ENCODE results near the gene ASH1L.
"Not testable (repeated sequence)": the region's sequence is repeated elsewhere in the genome, so short reads cannot be mapped to it uniquely, and the experiment has no call there.

ASH1L gene, protein sequence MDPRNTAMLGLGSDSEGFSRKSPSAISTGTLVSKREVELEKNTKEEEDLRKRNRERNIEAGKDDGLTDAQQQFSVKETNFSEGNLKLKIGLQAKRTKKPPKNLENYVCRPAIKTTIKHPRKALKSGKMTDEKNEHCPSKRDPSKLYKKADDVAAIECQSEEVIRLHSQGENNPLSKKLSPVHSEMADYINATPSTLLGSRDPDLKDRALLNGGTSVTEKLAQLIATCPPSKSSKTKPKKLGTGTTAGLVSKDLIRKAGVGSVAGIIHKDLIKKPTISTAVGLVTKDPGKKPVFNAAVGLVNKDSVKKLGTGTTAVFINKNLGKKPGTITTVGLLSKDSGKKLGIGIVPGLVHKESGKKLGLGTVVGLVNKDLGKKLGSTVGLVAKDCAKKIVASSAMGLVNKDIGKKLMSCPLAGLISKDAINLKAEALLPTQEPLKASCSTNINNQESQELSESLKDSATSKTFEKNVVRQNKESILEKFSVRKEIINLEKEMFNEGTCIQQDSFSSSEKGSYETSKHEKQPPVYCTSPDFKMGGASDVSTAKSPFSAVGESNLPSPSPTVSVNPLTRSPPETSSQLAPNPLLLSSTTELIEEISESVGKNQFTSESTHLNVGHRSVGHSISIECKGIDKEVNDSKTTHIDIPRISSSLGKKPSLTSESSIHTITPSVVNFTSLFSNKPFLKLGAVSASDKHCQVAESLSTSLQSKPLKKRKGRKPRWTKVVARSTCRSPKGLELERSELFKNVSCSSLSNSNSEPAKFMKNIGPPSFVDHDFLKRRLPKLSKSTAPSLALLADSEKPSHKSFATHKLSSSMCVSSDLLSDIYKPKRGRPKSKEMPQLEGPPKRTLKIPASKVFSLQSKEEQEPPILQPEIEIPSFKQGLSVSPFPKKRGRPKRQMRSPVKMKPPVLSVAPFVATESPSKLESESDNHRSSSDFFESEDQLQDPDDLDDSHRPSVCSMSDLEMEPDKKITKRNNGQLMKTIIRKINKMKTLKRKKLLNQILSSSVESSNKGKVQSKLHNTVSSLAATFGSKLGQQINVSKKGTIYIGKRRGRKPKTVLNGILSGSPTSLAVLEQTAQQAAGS (N-terminal part only)

DNA sequence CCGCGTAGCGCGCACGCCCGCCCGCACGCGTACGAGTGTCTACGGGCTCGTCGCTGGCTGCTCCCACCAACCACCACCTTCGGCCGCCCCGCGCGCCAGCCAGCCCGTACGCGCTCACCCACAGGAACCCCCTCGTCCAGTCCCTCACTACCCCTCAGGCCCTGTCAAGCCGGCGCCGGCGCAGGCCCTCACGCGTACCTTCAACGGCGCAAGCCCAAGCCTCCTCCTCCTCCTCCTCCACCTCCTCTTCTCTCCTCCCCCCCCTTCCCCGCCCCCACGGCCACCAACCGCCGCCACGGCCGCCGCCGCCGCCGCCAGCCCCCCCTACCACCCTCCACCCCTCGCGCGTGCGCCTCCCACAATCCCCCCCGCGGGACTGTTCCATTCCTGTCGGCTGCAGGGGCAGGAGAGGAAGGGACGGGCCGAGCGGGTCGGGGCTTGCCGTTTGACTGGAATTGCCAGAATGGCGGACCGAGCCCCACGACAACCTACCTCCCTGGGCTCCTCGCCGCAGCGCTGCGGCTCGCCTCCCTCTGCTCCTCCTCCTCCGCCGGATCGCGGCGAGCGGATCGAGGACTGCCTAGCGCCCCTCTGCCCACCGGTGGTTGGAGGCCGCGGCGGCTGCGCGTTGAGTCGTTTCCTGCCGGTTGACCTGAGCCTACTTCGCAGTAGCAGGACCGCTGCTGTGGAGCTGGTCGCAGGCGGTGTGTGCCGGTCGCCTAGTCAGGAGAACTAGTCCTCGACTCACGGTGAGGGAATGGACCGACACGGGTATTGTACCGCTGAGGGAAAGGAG lies at the start of gene ASH1L:
Gene ASH1L, minus strand, starts transcription at position 223 of the 796 bp plus-strand sequence. CDS start 41,284 bp downstream, outside the sequence.
- TF ChIP-seq BHLHE40 (IDR thresholded peaks at IDR 0.05; ENCODE audit: borderline replicate concordance) (peak; percentile 94), ELF4 (IDR thresholded peaks at IDR 0.05) (peak; percentile 95), SUZ12 (IDR thresholded peaks at IDR 0.05) (no peak), NFRKB (IDR thresholded peaks at IDR 0.05) (peak; percentile 82), SP1 (IDR thresholded peaks at IDR 0.05) (no peak), TARDBP (IDR thresholded peaks at IDR 0.05) (peak; percentile 50; the same call in 1 of the 2 replicates), ARNT (IDR thresholded peaks at IDR 0.05) (peak; percentile 48; the same call in 1 of the 2 replicates), FOXK2 (IDR thresholded peaks at IDR 0.05) (no peak), L3MBTL2 (conservative IDR thresholded peaks at IDR 0.05) (peak; percentile 44; the same call in 1 of the 2 replicates), ZNF384 (IDR thresholded peaks at IDR 0.05) (no peak), LEF1 (IDR thresholded peaks at IDR 0.05; ENCODE audit: borderline replicate concordance) (no peak; the same call in 1 of the 2 replicates), FOXA1 (IDR thresholded peaks at IDR 0.05) (no peak), FOXM1 (IDR thresholded peaks at IDR 0.05; ENCODE audit: borderline replicate concordance) (peak; percentile 85), CTBP1 (IDR thresholded peaks at IDR 0.05; ENCODE audit: borderline replicate concordance) (no peak; the same call in 1 of the 2 replicates), HDGF (IDR thresholded peaks at IDR 0.05; ENCODE audit: borderline replicate concordance) (no peak)
- TF ChIP-seq, protein P1, sequence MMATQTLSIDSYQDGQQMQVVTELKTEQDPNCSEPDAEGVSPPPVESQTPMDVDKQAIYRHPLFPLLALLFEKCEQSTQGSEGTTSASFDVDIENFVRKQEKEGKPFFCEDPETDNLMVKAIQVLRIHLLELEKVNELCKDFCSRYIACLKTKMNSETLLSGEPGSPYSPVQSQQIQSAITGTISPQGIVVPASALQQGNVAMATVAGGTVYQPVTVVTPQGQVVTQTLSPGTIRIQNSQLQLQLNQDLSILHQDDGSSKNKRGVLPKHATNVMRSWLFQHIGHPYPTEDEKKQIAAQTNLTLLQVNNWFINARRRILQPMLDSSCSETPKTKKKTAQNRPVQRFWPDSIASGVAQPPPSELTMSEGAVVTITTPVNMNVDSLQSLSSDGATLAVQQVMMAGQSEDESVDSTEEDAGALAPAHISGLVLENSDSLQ (IDR thresholded peaks at IDR 0.05), result no peak
- CTCF ChIA-PET, result interaction anchor here (0.6 kb wide), 1 partner anchor 400 kb away, joined by 5 read pairs; no protein-coding TSS in a partner anchor
- DNase-seq (ENCODE audit: extremely low spot score), result peak; percentile 91
- POLR2A ChIA-PET, result interaction anchor here (0.9 to 1.8 kb wide), 6 partner anchors 11 to 290 kb away, joined by 3 to 6 read pairs (median 4); no protein-coding TSS in a partner anchor

DNA sequence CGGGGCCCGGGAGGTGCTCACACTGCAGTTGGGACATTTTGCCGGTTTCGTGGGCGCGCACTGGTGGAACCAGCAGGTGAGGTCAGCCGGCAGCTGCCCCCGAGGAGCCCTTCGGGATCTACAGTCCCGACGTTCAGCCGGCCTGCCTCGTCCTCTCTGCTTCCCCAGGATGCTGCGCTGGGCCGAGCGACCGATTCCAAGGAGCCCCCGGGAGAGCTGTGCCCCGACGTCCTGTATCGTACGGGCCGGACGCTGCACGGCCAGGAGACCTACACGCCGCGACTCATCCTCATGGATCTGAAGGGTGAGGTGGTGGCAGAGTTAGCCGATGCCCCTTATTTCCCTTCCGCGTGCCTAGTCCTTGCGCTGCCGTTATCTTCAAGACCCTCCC lies 47.6 kb upstream of the ASH1L start:
- POLR2A ChIA-PET, result interaction anchor here (1.0 kb wide), 3 partner anchors 9 to 359 kb away, joined by 3 to 4 read pairs (median 4); no protein-coding TSS in a partner anchor
- DNase-seq (ENCODE audit: extremely low spot score); CTCF ChIA-PET: not testable (repeated sequence)

DNA sequence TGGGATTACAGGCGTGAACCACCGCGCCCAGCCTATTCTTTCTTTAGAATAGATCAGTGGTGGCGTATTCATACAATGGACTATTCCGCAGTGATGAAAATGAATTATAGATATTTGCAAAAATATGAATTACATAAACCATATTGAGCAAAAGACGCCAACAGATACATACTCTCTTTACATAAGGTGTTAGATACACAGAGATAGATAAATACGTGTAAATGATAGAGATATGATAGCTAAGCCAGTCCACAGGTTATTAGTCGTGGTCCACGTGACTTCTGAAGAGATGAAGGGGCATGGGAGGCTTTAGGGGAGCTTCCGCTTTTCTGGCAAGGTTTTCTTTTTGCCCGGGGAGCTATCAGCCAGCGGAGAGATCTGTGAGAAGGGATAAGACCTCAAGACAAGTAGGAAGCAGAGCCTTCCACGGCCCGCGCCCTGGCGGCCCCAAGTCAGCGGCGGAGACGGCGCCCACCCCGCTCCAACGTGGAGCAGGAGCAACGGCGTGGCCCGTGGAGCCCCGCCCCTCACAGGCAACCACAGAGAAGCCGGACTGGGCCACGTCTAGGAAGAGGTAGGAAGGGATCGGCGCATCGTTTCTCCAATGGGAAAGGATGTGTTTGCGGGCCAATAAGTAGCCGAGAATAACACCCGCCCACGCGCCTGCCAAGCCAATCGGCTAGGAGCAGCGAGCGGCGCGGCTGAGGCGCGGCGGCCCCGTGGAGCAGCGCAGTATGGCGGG lies 47.1 kb upstream of the ASH1L start, which contains the start of gene MSTO1:
Gene MSTO1, plus strand, starts transcription at position 704 of the 742 bp plus-strand sequence. Its CDS starts 31 bp downstream, at position 735.
- DNase-seq (ENCODE audit: extremely low spot score), result peak; percentile 93
- TF ChIP-seq TARDBP (IDR thresholded peaks at IDR 0.05), result no peak
- no peak for TF ChIP-seq CTBP1 (IDR thresholded peaks at IDR 0.05; ENCODE audit: borderline replicate concordance)
- peak; percentile 85 for TF ChIP-seq L3MBTL2 (conservative IDR thresholded peaks at IDR 0.05)
- peak; percentile 27; the same call in 1 of the 2 replicates for TF ChIP-seq ZNF384 (IDR thresholded peaks at IDR 0.05)
- no peak for TF ChIP-seq ELF4 (IDR thresholded peaks at IDR 0.05)
- TF ChIP-seq NFRKB (IDR thresholded peaks at IDR 0.05), result no peak
- TF ChIP-seq, protein P1 (IDR thresholded peaks at IDR 0.05), result peak; percentile 93
- ChIA-PET POLR2A (interaction anchor here (0.7 to 1.5 kb wide), 9 partner anchors 9 to 435 kb away, joined by 3 to 12 read pairs (median 3); partner anchors contain the start of gene CLK2), CTCF (interaction anchor here (0.6 kb wide), 1 partner anchor 71 kb away, joined by 4 read pairs; no protein-coding TSS in a partner anchor)

DNA sequence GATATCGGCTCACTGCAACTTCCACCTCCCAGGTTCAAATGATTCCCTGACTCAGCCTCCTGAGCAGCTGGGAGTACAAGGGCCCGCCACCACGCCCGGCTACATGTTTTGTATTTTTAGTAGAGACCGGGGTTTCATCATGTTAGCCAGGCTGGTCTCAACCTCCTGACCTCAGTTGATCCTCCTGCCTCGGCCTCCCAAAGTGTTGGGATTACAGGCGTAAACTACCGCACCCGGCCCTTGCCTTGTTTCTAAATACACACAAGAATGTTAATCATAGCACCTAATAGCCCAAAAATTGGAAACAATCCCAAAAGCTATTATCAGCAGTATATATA lies 46.3 kb upstream of the ASH1L start:
- TF ChIP-seq L3MBTL2 (conservative IDR thresholded peaks at IDR 0.05), result no peak
- no peak for TF ChIP-seq ZNF384 (IDR thresholded peaks at IDR 0.05)
- CTCF ChIA-PET, result interaction anchor here (0.6 kb wide), 1 partner anchor 35 kb away, joined by 3 read pairs; no protein-coding TSS in a partner anchor
- POLR2A ChIA-PET, result interaction anchor here (1.4 to 1.5 kb wide), 2 partner anchors 10 to 136 kb away, joined by 4 to 12 read pairs; no protein-coding TSS in a partner anchor
- no peak for DNase-seq (ENCODE audit: extremely low spot score)

DNA sequence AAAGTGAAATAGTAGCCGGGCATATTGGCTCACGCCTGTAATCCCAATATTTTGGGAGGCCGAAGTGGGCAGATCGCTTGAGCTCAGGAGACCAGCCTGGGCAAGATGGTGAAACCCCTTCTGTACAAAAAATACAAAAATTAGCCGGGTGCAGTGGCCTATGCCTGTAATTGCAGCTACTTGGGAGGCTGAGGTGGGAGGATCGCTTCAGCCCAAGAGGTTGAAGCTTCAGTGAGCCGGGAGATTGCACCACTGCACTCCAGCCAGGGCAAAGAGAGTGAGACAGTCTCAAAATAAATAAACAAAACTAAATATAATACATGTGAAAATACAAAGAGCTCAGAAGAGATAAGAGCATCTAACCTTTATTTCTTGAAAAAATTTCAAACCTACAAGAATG lies 45.1 kb upstream of the ASH1L start:
- POLR2A ChIA-PET, result interaction anchor here (1.2 kb wide), 1 partner anchor 9 kb away, joined by 3 read pairs; no protein-coding TSS in a partner anchor

DNA sequence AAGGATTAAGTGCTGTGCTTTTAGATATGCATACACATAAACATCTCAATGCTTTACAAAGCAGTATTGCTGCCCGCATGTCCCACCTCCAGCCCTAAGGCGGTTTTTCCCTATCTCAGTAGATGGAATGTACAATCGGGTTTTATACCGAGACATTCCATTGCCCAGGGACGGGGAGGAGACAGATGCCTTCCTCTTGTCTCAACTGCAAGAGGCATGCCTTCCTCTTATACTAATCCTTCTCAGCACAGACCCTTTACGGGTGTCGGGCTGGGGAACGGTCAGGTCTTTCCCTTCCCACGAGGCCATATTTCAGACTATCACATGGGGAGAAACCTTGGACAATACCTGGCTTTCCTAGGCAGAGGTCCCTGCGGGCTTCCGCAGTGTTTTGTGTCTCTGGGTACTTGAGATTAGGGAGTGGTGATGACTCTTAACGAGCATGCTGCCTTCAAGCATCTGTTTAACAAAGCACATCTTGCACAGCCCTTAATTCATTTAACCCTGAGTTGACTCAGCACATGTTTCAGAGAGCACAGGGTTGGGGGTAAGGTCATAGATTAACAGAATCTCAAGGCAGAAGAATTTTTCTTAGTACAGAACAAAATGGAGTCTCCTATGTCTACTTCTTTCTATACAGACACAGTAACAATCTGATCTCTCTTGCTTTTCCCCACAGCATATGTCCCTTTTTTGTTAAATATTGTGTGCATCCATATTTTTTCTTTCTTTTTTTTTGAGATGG lies 37.4 kb upstream of the ASH1L start:
- DNase-seq (ENCODE audit: extremely low spot score); CTCF ChIA-PET; POLR2A ChIA-PET: not testable (repeated sequence)

More for the DNA sequence above, 45.1 kb upstream of the ASH1L start:
- TF ChIP-seq NFRKB (IDR thresholded peaks at IDR 0.05) (no peak), ARNT (IDR thresholded peaks at IDR 0.05) (no peak), LEF1 (IDR thresholded peaks at IDR 0.05; ENCODE audit: borderline replicate concordance) (no peak), HDGF (IDR thresholded peaks at IDR 0.05; ENCODE audit: borderline replicate concordance) (no peak), BHLHE40 (IDR thresholded peaks at IDR 0.05; ENCODE audit: borderline replicate concordance) (no peak), CTBP1 (IDR thresholded peaks at IDR 0.05; ENCODE audit: borderline replicate concordance) (no peak), SUZ12 (IDR thresholded peaks at IDR 0.05) (no peak)
- no peak for DNase-seq (ENCODE audit: extremely low spot score)
- CTCF ChIA-PET, result no interaction called here
